ENCODE results near the gene NBPF1.
"Not testable (repeated sequence)": the region's sequence is repeated elsewhere in the genome, so short reads cannot be mapped to it uniquely, and the experiment has no call there.

NBPF1 gene

DNA sequence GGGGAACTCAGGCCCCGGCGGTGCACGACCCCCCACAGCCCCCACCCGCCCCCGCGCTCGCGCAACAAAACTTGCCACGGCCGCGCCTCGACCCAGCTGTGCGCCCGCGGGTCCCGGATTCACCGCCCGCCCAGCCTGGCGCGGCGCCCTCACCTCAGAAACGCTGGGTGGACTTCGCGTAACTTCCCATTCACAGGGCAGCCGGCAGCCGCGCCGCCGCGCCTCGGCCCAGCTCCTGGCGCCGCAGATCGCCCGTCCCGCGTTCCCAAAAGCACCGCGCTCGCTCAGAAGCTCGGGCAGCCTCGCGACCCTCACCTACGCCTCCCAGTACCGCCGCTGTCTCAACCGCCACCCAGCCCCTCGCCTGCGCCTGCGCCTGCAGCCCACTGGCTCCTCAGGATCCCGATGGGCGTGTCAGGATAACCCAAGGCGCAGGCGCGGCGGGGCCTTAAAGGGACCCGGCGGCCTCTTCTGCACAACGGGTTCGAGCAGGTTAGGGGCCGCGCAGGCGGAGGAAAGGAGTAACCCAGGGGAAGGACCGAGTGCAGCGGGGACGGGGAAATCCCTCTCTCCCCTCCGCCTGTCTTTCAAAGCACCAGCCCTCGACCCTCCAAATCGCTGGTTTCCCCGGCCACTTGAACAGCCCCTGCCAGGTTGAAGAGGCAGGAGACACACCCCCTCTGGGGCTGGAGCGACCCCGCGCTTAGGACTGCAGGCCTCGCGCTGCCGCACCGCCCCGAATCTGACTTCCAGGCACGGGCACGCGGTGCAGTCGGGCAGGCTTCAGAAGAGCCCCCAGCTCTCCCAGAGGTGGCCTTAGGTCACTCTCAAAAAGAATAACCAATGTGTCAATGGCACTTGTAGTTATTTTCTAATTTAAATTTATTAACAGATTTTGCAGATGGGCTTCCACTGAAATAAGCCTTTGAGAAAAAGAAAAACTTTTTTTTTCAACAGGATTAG, at the start of gene NBPF1:
NBPF1 (minus strand) TSS at position 380 of the 963 bp plus-strand sequence.
- peak; percentile 97 for DNase-seq

GRCh38 chr1:16658234-16658633, 44.9 kb upstream of the NBPF1 start:
- not testable (repeated sequence) for DNase-seq

GRCh38 chr1:16656981-16657683, 43.8 kb upstream of the NBPF1 start:
- DNase-seq, result not testable (repeated sequence)

DNA sequence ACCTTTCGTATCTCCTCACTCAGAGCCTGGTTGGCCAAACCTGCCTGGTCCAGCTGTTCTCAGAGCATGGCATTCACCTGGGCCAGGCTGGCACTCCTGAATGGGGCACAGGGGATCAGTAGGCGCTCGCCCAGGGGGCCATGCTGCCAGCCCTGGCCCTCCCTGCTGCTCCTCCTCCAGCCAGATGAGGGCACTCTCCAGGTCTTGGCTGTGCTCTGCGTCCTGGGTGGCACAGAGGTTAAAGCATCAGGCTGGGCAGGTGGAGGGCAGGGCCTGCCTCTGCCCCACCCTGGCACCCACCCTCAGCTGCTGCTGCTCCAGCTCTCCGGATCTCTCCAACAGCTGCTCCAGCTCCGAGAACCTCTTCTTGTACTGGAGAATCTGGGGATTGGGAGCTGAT, 43.2 kb upstream of the NBPF1 start:
- not testable (repeated sequence) for DNase-seq

DNA sequence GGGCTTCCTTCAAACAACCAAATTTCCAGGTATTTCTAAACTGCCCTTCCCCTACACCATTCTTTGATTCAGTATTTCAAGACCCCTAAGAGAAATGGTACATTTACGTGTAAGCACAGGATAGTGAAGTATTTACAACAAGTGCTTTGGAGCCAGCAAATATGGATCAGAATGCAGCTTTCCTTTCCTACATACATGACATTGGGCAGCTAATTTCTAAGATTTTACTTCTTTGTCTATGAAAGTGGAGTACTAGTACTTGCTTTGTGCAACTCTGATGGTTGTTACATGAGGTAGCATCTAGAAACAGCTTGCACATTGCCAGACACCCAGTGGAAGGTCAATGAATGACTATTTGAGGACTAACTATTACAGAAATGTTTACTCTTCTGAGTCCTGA, 38.2 kb upstream of the NBPF1 start:
- DNase-seq, result not testable (repeated sequence)

DNA sequence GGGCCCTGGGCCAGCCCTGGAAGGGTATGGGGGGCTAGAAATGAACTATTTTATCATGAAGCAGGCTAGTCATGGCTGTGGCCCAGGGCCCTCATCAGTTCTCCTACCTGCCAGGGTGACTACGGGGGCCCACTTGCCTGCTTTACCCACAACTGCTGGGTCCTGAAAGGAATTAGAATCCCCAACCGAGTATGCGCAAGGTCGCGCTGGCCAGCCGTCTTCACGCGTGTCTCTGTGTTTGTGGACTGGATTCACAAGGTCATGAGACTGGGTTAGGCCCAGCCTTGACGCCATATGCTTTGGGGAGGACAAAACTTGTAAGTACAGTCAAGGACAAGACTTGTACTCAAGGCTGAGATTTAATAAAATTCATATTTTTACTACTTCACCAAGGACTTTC, 36.6 kb upstream of the NBPF1 start:
- not testable (repeated sequence) for DNase-seq

DNA sequence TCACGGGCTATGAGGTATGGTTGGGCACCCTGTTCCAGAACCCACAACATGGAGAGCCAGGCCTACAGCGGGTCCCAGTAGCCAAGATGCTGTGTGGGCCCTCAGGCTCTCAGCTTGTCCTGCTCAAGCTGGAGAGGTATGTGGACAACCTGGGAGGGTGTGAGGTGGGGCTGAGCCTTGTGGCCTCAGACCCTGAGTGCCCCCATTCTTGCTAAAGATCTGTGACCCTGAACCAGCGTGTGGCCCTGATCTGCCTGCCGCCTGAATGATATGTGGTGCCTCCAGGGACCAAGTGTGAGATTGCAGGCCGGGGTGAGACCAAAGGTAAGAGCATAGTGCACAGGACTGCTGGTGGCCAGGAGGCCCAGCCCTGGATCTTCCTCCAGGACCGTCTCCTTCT, 36.0 kb upstream of the NBPF1 start:
- DNase-seq, result not testable (repeated sequence)

GRCh38 chr1:16648756-16649155, 35.4 kb upstream of the NBPF1 start:
- DNase-seq, result not testable (repeated sequence)

DNA sequence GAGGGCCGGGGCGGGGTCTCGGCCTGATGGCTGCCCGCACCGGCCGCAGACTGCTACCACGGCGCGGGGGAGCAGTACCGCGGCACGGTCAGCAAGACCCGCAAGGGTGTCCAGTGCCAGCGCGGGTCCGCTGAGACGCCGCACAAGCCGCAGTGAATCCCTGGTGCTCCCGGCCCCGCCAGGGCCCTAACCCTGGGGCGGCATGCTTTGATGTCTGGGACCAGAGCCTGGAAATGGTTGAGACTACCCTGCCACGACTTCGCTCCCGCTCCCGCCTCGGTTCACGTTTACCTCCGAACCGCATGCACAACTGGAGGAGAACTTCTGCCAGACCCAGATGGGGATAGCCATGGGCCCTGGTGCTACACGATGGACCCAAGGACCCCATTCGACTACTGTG, 34.9 kb upstream of the NBPF1 start:
- not testable (repeated sequence) for DNase-seq

GRCh38 chr1:16647179-16648176, 34.1 kb upstream of the NBPF1 start:
- not testable (repeated sequence) for DNase-seq

- not testable (repeated sequence) for DNase-seq
Measured at GRCh38 chr1:16646716-16647115, 33.4 kb upstream of the NBPF1 start.

GRCh38 chr1:16646061-16646664, 32.8 kb upstream of the NBPF1 start:
- not testable (repeated sequence) for DNase-seq

DNA sequence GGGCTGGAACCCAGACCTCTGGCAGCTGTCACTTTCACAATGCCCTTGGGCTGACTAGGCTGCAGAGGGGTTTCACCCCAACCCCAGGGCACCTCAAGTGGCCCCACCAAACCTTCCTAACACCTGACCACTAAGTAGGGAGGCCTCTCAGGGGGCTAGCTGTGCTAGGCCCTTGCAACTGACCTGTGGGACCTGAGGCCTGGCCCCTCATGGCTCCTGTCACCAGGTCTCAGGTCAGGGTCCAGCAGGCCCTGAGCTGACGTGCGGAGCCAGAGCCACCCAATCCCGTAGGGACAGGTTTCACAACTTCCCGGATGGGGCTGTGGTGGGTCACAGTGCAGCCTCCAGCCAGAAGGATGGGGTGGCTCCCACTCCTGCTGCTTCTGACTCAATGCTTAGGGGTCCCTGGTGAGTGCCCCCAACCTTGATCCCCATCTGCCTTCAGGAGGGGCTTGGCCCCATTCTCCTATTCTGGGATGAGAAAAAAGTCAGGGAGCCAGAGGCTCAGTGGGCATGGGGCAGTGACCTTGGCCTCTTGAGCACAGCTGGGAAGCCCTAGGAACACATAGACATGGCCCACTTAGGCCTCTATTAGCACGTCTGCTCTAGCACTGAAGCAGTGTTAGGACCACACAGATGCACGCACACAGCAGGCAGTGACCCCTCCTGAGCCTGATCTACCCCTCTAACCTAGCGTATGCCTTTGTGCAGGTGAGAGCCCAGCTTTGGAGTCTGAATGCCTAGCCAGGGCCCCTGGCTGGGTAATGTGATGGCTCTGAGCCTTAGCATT, 32.1 kb upstream of the NBPF1 start:
- not testable (repeated sequence) for DNase-seq

DNA sequence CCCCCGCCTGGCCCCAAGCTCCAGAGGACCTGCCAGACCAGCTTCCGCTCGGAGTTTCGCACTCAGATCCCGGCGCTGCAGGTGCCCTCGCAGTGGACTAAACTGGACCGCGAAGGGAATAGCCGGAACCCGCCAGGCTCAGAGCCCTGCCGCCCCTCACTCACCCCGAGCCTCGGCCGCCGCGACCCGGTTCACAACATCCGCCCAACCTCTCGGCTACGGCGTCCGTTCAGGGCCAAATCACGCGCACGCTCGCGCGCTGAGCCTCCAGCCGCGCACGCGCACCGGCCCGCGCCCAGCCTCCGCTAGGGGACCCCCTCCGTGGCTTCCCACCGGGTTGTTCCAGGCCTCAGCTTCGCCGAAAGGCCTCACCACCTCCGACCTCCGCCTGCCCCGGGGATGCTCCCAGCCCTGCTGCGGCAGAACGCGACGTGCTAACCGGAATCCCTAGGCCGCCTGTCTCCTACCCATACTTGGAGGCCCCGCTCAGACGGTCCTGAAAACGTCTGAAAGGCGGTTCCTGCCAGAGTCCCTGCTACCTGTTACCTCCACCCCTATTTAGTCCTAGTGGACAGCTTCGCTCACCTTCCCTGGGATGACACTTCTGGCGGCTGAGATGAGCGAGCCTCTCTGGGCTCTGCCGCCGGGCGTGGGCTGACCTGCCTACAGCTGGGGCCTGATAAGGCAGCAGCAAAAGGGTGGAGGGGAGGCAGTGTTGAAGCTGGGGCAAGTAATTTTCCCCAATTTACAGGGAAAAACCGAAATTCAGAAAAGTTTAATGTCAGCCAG, 31.3 kb upstream of the NBPF1 start:
- DNase-seq, result peak; percentile 94

- DNase-seq, result no peak
Measured at GRCh38 chr1:16644193-16644481, 30.8 kb upstream of the NBPF1 start.

DNA sequence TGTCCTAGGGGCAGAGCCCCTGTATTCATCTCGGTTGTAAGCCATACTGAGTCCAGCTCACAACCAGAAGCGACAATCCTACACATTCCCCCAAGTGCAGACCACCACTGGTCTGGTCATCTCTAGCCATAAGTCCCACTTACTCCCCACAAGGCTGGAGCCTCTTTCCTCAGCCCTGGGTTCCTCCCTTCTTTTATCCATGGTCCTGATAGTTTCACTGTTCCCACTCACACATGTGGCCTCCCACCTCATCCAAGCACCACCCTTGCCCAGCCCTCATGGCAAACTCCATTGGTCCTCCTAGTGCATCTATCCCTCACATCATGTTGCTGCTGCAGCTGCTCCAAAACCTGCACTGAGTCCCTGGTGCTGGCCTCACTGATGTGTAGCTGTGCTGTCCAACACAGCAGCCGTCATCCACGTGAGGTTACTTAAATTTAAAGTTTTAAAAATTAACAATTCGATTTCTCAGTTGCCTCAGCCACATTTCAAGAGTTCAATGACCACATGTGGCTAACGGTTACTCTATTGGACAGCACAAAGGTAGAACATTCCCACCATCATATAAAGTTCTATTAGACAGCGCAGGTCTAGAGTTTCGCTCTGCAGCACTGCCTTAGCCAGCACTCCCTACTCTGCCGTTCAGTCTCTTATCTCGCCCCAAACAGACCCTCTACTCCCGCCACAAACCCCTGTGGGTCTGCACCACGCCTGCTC, 30.3 kb upstream of the NBPF1 start:
- DNase-seq, result not testable (repeated sequence)

DNA sequence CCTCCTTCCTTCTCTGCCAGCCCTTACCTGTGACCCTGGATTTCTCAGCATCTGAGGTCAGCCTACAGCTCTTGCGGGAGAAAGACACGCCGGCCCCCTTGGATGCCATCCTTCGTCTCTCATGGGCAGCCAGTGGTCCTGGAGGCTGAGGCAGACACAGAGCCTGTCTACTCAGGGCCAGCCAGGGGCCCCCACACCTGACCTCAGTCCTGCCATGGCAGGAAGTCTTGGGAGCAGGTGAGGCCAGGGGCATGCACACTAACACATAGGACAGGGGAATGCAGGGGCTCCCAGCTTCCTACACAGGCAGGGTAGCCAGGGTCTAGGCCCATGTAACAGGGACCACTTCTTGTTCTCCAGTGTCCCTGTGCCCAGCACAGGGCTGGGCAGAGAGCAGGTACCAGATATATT, 29.6 kb upstream of the NBPF1 start:
- not testable (repeated sequence) for DNase-seq

- DNase-seq, result not testable (repeated sequence)
Measured at GRCh38 chr1:16642025-16642966, 28.9 kb upstream of the NBPF1 start.
